EH (cell line): ENCODE results near the gene SMIM8.

Experiments used
- DNase-seq: peaks from one replicate; pipeline ENCODE4 v3.0.0-alpha.2; 2015; ENCODE audit warnings: low read depth

Gene SMIM8

GRCh38 chr6:87334683-87335082 lies 12.3 kb downstream of the SMIM8 start:
- DNase-seq: peak; percentile 57

DNA sequence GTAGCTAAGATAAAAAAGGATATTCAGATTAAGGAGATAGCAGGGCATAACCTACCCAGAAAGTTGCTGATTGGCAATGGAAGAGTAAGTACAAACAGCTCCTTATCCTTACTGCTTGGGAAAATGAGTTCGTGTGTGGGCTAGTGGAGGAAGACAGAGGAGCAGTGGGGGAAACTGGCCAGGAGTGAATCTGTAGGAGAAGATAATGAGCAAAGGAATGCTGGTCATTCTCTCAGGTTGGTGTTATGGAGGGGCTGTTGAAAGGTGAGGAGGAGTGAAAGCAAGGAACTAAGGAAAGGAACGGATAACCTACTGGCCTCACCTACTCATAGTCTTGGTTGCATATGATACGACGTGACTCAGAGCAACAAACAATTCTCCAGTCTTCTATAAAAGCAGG lies 14.0 kb downstream of the SMIM8 start:
- no peak for DNase-seq

- no peak for DNase-seq
These were observed 17.8 kb downstream of the SMIM8 start for GRCh38 chr6:87340230-87340629.

- DNase-seq: no peak
These were observed 18.8 kb downstream of the SMIM8 start for GRCh38 chr6:87341158-87341557.

- no peak for DNase-seq
These were observed 19.5 kb downstream of the SMIM8 start for GRCh38 chr6:87341899-87342298.

- no peak for DNase-seq
These were observed 20.4 kb downstream of the SMIM8 start for GRCh38 chr6:87342829-87343228.

DNA sequence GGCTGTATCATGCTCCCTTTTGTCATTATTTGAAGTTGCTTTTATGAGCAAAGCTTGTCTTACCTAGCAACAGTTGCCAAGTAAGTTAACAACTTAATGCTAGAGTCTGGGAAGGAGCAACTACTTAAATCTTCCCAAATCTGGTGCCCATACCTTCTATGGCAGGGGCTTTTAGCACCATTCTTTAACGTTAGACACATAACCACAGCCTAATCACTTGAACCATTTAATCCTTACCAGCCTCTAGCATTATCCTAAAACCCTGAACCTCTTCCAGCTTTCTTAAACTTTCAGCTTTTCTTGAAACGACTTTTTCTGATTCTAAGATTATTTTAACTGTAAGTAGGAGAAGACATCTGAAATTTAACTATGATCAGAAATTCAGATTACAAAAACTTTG lies 22.3 kb downstream of the SMIM8 start, which contains the start of gene C6orf163:
C6orf163 (plus strand) TSS at position 83 of the 400 bp plus-strand sequence; CDS start at position 370, 287 bp downstream.
- no peak for DNase-seq

GRCh38 chr6:87346700-87347099 lies 24.3 kb downstream of the SMIM8 start:
- DNase-seq: no peak

DNA sequence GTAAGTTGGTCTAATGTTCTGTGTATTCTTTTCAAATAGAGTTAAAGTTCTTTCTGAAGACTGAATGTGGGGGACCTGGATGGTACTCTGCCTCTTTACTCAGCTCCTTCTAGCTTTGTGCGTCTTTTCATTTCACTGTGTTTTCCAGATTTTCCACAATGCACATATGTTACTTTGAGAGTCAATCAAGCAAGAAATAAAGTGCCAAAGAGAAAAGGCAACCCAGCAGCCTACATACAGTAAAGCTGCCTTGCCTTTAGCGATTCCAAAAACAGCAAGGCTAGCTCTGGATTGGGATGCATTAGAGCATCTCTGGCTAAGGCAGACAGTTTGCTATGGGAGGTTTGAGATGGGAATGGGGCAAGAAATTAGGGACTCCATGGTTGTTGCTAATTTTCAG lies 27.5 kb downstream of the SMIM8 start:
- DNase-seq: no peak

DNA sequence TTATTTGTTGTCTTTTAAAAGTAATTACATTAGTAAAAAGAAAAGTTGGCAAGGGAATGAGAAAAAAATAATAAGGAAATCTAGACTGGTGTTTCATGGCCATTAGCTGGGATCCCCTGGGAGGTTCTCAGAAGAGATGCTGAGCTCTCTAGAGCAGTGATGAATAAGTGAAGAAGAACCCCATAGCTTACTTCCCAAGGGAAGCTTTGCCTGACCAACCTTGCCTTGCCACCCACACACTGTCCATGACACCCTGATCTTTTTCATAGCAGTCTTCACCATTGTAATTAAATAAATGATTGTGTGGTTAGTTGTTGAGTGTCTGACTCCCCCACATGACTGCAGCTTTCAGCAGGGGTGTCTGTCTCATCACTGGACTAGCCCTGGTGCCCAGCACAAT lies 28.1 kb downstream of the SMIM8 start:
- no peak for DNase-seq

DNA sequence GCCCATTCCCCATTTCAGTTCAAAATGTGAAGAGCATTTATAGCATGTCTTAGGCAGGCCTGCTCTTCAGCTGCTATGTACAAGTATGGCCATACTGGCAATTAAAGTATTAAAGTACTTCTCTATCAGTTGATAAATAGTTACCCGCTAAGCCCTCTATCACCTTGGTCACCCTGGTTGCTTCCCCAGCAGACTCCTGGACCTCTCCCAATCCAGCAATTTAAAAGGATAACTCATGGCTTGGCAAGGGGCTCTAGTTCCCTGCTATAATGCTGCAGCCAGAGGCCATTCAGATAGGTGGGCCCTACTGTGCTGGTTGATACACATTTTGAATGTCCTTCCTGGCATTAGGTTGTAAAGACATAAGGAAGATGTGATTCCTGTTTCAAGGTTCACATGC lies 29.2 kb downstream of the SMIM8 start:
- DNase-seq: no peak

GRCh38 chr6:87356181-87356580 lies 33.8 kb downstream of the SMIM8 start:
- DNase-seq: no peak

- DNase-seq: peak; percentile 39
These were observed 35.2 kb downstream of the SMIM8 start for GRCh38 chr6:87357479-87358196.

GRCh38 chr6:87364602-87365252 lies 42.3 kb downstream of the SMIM8 start:
- no peak for DNase-seq

GRCh38 chr6:87366072-87366827 lies 43.9 kb downstream of the SMIM8 start:
- DNase-seq: peak; percentile 29

GRCh38 chr6:87366899-87367298 lies 44.5 kb downstream of the SMIM8 start:
- no peak for DNase-seq

- DNase-seq: no peak
These were observed 51.0 kb downstream of the SMIM8 start for GRCh38 chr6:87373377-87373776.

DNA sequence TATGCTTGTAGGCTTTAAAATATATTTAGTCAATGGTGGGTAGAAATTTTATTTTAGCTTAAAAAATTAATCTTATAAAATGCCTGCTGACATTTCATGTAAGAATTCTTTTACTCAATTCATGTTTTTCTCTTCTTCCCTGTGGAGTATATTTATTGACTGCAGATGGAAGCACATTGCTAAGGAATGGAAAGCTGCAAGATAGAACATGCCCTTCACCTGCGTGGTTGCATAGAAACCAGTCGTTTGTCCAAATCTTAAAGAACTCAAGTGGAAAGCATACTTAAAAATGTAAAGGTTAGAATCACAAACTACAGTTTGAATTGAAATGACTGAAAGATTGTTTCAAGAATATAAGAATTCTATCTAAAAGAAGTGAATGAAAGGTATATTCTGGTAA lies 52.9 kb downstream of the SMIM8 start:
- DNase-seq: no peak

DNA sequence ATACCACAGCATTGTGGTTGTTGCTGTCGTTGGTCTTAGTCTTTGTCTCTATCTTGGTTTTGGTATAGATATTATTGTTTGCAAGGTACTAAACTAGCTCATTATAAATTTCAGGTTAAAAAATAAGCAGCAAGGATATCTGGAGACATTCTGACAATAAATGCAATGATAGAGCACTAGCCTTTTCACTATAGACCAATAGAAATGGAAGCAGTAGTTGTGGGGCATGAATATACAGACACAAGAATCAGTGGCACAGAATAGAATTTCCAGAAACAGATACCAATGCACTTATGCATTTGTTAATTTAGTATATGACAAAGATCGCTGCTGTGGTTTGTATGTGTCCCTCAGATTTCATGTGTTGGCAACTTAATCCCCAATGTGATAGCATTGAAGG lies 54.3 kb downstream of the SMIM8 start:
- DNase-seq: no peak

DNA sequence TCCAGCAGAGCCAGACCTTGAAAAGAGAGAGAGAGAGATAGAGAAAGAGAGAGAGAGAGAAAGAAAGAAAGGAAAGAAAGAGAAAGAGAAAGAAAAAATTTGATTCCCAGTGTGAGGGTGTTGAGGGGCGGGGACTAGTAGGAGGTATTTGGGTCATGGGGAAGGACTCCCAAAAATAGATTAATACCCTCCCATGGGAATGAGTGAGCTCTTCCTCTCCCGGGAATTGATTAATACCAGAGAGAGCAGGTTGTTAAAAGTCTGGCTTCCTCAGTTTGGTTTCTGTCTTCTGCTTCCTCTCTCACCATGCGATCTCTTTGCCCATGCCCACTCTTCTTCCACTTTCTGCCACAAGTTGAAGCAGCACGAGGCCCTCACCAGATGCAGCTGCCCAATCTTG lies 56.6 kb downstream of the SMIM8 start:
- no peak for DNase-seq

- DNase-seq: no peak
These were observed 60.5 kb downstream of the SMIM8 start for GRCh38 chr6:87382861-87383260.

- no peak for DNase-seq
These were observed 61.6 kb downstream of the SMIM8 start for GRCh38 chr6:87384038-87384437.

DNA sequence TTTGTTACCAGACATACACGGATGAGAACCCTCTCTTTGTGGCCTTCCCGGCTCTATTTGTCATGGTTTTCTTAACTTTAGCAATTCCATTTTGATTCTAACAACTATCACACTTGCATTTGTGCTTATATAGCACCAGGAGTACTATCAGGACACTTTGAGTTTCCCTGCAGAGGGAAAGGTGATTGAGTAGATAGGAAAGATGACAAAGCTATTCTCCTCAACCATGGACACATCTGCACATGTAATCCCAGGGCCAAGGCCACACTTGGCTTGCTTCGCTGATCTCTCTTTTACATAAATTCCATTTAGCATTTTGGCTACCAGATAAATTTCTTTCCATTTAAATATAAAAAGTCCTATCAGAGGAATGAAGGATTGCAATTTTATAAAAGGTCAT lies 62.1 kb downstream of the SMIM8 start:
- no peak for DNase-seq
